GM12878 (cell line): ENCODE data around the gene SHC4.

Experiments used
- CREB1 ChIP-seq: IDR thresholded peaks from 2 replicates; pipeline ENCODE4 v1.6.1; 2012; ENCODE audit warnings: low read depth, mild to moderate bottlenecking, inconsistent platforms
- EZH2 ChIP-seq: IDR thresholded peaks from 2 replicates; pipeline ENCODE4 v1.6.1; 2012; ENCODE audit warnings: low read depth, mild to moderate bottlenecking, control low read depth, inconsistent platforms, low read length, borderline replicate concordance; ENCODE audit not compliant: control insufficient read depth
- POLR2A ChIP-seq: IDR thresholded peaks from 2 replicates; pipeline ENCODE4 v1.6.1; 2011; ENCODE audit warnings: low read depth, mild to moderate bottlenecking, low read length
- SRF ChIP-seq, 2 experiments: IDR thresholded peaks; 2 replicates each; pipeline ENCODE4 v1.6.1; 2011; ENCODE audit warnings: low read depth in 2 of 2, low read length in 2 of 2, mild to moderate bottlenecking in 1 of 2, moderate library complexity in 1 of 2

GRCh38 chr15:48866141-48866563 lies 97.6 kb downstream of the SHC4 start:
- TF ChIP-seq POLR2A: no peak
- TF ChIP-seq CREB1: no peak
- no peak for TF ChIP-seq SRF (IDR thresholded peaks at IDR 0.05; ENCODE audit: low read depth in 2 of 2, low read length in 2 of 2)
- TF ChIP-seq EZH2: no peak
